H9 (cell line): Measurements from ENCODE around the gene YY1. TPM values are rescaled to one million over a fixed set of nuclear protein-coding genes. Genes with fewer than 3 reads are reported as not detected.

Experiments used
- DNase-seq: peaks from one replicate; pipeline ENCODE4 v3.0.0-alpha.2; 2017
- H2AFZ ChIP-seq: one replicate; pipeline ENCODE4 v1.6.1; 2013; ENCODE audit warnings: mild to moderate bottlenecking, low read length, control low read depth, moderate library complexity
- H2AK5ac ChIP-seq: 2 replicates; pipeline ENCODE4 v1.6.1; 2013; ENCODE audit warnings: low read length, control low read depth, mixed read lengths; ENCODE audit not compliant: insufficient read length
- H2BK120ac ChIP-seq: one replicate; pipeline ENCODE4 v1.6.1; 2013; ENCODE audit warnings: low read depth, mild to moderate bottlenecking, low read length, control low read depth, inconsistent platforms; ENCODE audit not compliant: poor library complexity, severe bottlenecking
- H2BK12ac ChIP-seq: 2 replicates; pipeline ENCODE4 v1.6.1; 2013; ENCODE audit warnings: low read length, control low read depth, mixed read lengths, low read depth; ENCODE audit not compliant: insufficient read length
- H2BK15ac ChIP-seq: 2 replicates; pipeline ENCODE4 v1.6.1; 2013; ENCODE audit warnings: low read depth, low read length, control low read depth
- H2BK20ac ChIP-seq: one replicate; pipeline ENCODE4 v1.6.1; 2013; ENCODE audit warnings: low read depth, mild to moderate bottlenecking, low read length, control low read depth, inconsistent platforms; ENCODE audit not compliant: poor library complexity, severe bottlenecking
- H2BK5ac ChIP-seq: 2 replicates; pipeline ENCODE4 v1.6.1; 2013; ENCODE audit warnings: low read length, control low read depth, mixed read lengths; ENCODE audit not compliant: insufficient read length
- H3K14ac ChIP-seq: 2 replicates; pipeline ENCODE4 v1.6.1; 2013; ENCODE audit warnings: low read length, control low read depth; ENCODE audit not compliant: insufficient read depth
- H3K18ac ChIP-seq: 2 replicates; pipeline ENCODE4 v1.6.1; 2013; ENCODE audit warnings: low read depth, mild to moderate bottlenecking, mixed read lengths, low read length, control low read depth; ENCODE audit not compliant: insufficient read length
- H3K23ac ChIP-seq: 2 replicates; pipeline ENCODE4 v1.6.1; 2013; ENCODE audit warnings: low read length, control low read depth, mixed read lengths, low read depth; ENCODE audit not compliant: insufficient read length
- H3K23me2 ChIP-seq: 2 replicates; pipeline ENCODE4 v1.6.1; 2013; ENCODE audit warnings: low read depth, mild to moderate bottlenecking, mixed read lengths, low read length, control low read depth; ENCODE audit not compliant: insufficient read length, poor library complexity, severe bottlenecking
- H3K27ac ChIP-seq: 2 replicates; pipeline ENCODE4 v1.5.1; 2013; ENCODE audit warnings: low read length, control low read depth, mixed read lengths, low read depth; ENCODE audit not compliant: insufficient read length
- H3K27me3 ChIP-seq: 2 replicates; pipeline ENCODE4 v1.6.1; 2013; ENCODE audit warnings: low read length, control low read depth, inconsistent platforms; ENCODE audit not compliant: insufficient read depth
- H3K4ac ChIP-seq: 2 replicates; pipeline ENCODE4 v1.6.1; 2013; ENCODE audit warnings: low read depth, mild to moderate bottlenecking, control low read depth, inconsistent platforms, low read length, moderate library complexity
- H3K4me1 ChIP-seq: 2 replicates; pipeline ENCODE4 v1.6.1; 2013; ENCODE audit warnings: low read length, control low read depth, inconsistent platforms; ENCODE audit not compliant: insufficient read depth
- H3K4me2 ChIP-seq: 2 replicates; pipeline ENCODE4 v1.6.1; 2013; ENCODE audit warnings: low read length, control low read depth, mixed read lengths; ENCODE audit not compliant: insufficient read length, insufficient read depth
- H3K56ac ChIP-seq: 2 replicates; pipeline ENCODE4 v1.6.1; 2013; ENCODE audit warnings: low read depth, mild to moderate bottlenecking, mixed read lengths, low read length, control low read depth; ENCODE audit not compliant: insufficient read length
- H3K79me1 ChIP-seq: 2 replicates; pipeline ENCODE4 v1.6.1; 2013; ENCODE audit warnings: low read depth, mild to moderate bottlenecking, moderate library complexity, low read length, control low read depth, inconsistent platforms; ENCODE audit not compliant: insufficient read depth, poor library complexity, severe bottlenecking
- H3K79me2 ChIP-seq: 2 replicates; pipeline ENCODE4 v1.6.1; 2013; ENCODE audit warnings: low read length, control low read depth, inconsistent platforms; ENCODE audit not compliant: insufficient read depth
- H3K9ac ChIP-seq: 2 replicates; pipeline ENCODE4 v1.6.1; 2013; ENCODE audit warnings: low read length, control low read depth, mixed read lengths; ENCODE audit not compliant: insufficient read length; ENCODE audit errors: extremely low read depth
- H3K9me3 ChIP-seq: one replicate; pipeline ENCODE4 v1.6.1; 2013; ENCODE audit warnings: low read depth, low read length, inconsistent platforms; ENCODE audit not compliant: control insufficient read depth
- H3T11ph ChIP-seq: one replicate; pipeline ENCODE4 v1.6.1; 2013; ENCODE audit warnings: mild to moderate bottlenecking, low read length, control low read depth, inconsistent platforms
- H4K20me1 ChIP-seq: one replicate; pipeline ENCODE4 v1.6.1; 2013; ENCODE audit not compliant: control insufficient read depth, insufficient read length, insufficient read depth
- H4K5ac ChIP-seq: 2 replicates; pipeline ENCODE4 v1.6.1; 2013; ENCODE audit warnings: low read depth, mild to moderate bottlenecking, mixed read lengths, low read length, control low read depth; ENCODE audit not compliant: insufficient read length
- H4K8ac ChIP-seq: replicated peaks from 2 replicates; pipeline ENCODE4 v1.6.1; 2013; ENCODE audit warnings: low read length, control low read depth, mixed read lengths, low read depth; ENCODE audit not compliant: insufficient read length
- H4K91ac ChIP-seq: 2 replicates; pipeline ENCODE4 v1.6.1; 2013; ENCODE audit warnings: low read depth, mild to moderate bottlenecking, moderate library complexity, mixed read lengths, low read length, control low read depth; ENCODE audit not compliant: insufficient read length
- H3K27ac Mint-ChIP-seq, 3 experiments: 2 replicates in 2 of 3; 3 replicates in 1 of 3; pipeline ENCODE4 v1.8.0; 2020 to 2021; ENCODE audit warnings: mixed read lengths in 3 of 3, mild to moderate bottlenecking in 1 of 3, moderate library complexity in 1 of 3
- H3K27me3 Mint-ChIP-seq: 2 replicates; pipeline ENCODE4 v1.8.0; 2021; ENCODE audit warnings: low read depth, mild to moderate bottlenecking, moderate library complexity, mixed read lengths
- H3K36me3 Mint-ChIP-seq, 3 experiments: 2 replicates in 2 of 3; 3 replicates in 1 of 3; pipeline ENCODE4 v1.8.0; 2020 to 2021; ENCODE audit warnings: low read depth in 3 of 3, mixed read lengths in 3 of 3; ENCODE audit not compliant: insufficient read depth in 1 of 3
- H3K4me1 Mint-ChIP-seq, 2 experiments: 2 replicates each; pipeline ENCODE4 v1.8.0; 2020; ENCODE audit warnings: mixed read lengths in 2 of 2
- H3K4me3 Mint-ChIP-seq, 2 experiments: 2 replicates in 1 of 2; 3 replicates in 1 of 2; pipeline ENCODE4 v1.8.0; 2020 to 2021; ENCODE audit warnings: mild to moderate bottlenecking in 2 of 2, mixed read lengths in 2 of 2, moderate library complexity in 1 of 2
- H3K9me3 Mint-ChIP-seq, 2 experiments: 2 replicates in 1 of 2; 3 replicates in 1 of 2; pipeline ENCODE4 v1.8.0; 2020; ENCODE audit warnings: mild to moderate bottlenecking in 2 of 2, mixed read lengths in 2 of 2, moderate library complexity in 1 of 2
- CTCF ChIP-seq: fragments of 200-600 bp; sonication (generic); conservative IDR thresholded peaks from 3 replicates; pipeline ENCODE4 v1.8.0; 2021; ENCODE audit warnings: antibody characterized with exemption, mild to moderate bottlenecking
- WGBS: extraction: QIAGEN DNeasy Blood & Tissue Kit; methylation state at CpG from one replicate; pipeline ENCODE4 v1.1.7; 2013; ENCODE audit warnings: missing lambda C conversion rate, low lambda C conversion rate, mixed read lengths; ENCODE audit not compliant: insufficient read length; ENCODE audit errors: extremely low coverage; 5-methylcytosine and 5-hydroxymethylcytosine counted together
- total RNA-seq: library from RNA; stranded (reverse); gene quantifications from 2 replicates; pipeline ENCODE4 v1.2.1, GENCODE V29; 2021

The YY1 gene
- total RNA-seq, 1 experiment from 2014 or later: 103 TPM

GRCh38 chr14:100320157-100320856 is 81.4 kb downstream of the YY1 start:
- Histone ChIP-seq H3K18ac (no peak overlapping the region), H2BK12ac (no peak overlapping the region), H3K14ac (no peak overlapping the region), H3K27me3 (no peaks in the 10 kb centered on the region), H3T11ph (no peak overlapping the region), H2BK120ac (no peak overlapping the region), H2BK20ac (no peak overlapping the region), H2BK15ac (no peak overlapping the region), H3K4me1 (no peaks in the 10 kb centered on the region), H3K79me2 (no peaks in the 10 kb centered on the region), H2AK5ac (no peak overlapping the region), H3K23ac (no peak overlapping the region), H4K5ac (no peak overlapping the region), H3K27ac (no peak overlapping the region), H2AFZ (no peak overlapping the region), H2BK5ac (no peak overlapping the region), H3K79me1 (no peaks in the 10 kb centered on the region), H3K56ac (no peak overlapping the region), H4K91ac (no peak overlapping the region), H4K8ac (no peak overlapping the region), H3K4ac (no peak overlapping the region), H4K20me1 (no peaks in the 10 kb centered on the region), H3K9me3 (no peaks in the 10 kb centered on the region), H3K4me2 (no peak overlapping the region), H3K23me2 (no peaks in the 10 kb centered on the region), H3K9ac (no peak overlapping the region)
- Mint-ChIP-seq H3K27ac (no peak overlapping the region), H3K9me3 (no peaks in the 10 kb centered on the region; a peak in 1 of 5 replicates), H3K36me3 (no peaks in the 10 kb centered on the region), H3K4me3 (no peak overlapping the region), H3K4me1 (peaks cover 9 to 12% of the 10 kb centered on the region in 2 experiments; a peak in 3 of 4 replicates), H3K27me3 (peaks cover 1% of the 10 kb centered on the region)
- no peak for TF ChIP-seq CTCF
- no peak for DNase-seq
- WGBS: 100% methylated on average over 1 of the region's 12 CpGs
